Measurements from ENCODE around the gene USP35. TPM values are rescaled to one million over a fixed set of nuclear protein-coding genes. Genes with fewer than 3 reads are reported as not detected.

USP35 gene
- total RNA-seq, 1 experiment from 2014 or later, result 6.0 TPM

GRCh38 chr11:78197816-78198215, 9.1 kb downstream of the USP35 start:
- Histone ChIP-seq H4K20me1 (ENCODE audit: insufficient read depth) (no peaks in the 10 kb centered on the region), H3K36me3 (ENCODE audit: control insufficient read depth in 1 of 2, insufficient read depth in 2 of 2, low read length in 2 of 2) (no peaks in the 10 kb centered on the region), H3K9me2 (ENCODE audit: insufficient read depth) (no peaks in the 10 kb centered on the region), H2AFZ (ENCODE audit: low read depth, low read length, poor library complexity, severe bottlenecking) (no peak overlapping the region), H3K4me3 (replicated peaks in 1 of 2; ENCODE audit: low read depth in 1 of 2, low read length in 2 of 2) (no peak overlapping the region), H3K4me2 (ENCODE audit: low read length) (no peak overlapping the region), H3K4me1 (ENCODE audit: control insufficient read depth in 1 of 2, insufficient read depth in 2 of 2, low read length in 2 of 2) (peaks cover 0 to 8% of the 10 kb centered on the region in 2 experiments; a peak in 1 of 4 replicates), H3K79me2 (ENCODE audit: insufficient read depth, low read length) (no peaks in the 10 kb centered on the region), H3K9ac (ENCODE audit: low read length) (no peak overlapping the region), H3K27ac (ENCODE audit: low read depth, low read length) (no peak overlapping the region), H3K9me3 (ENCODE audit: control insufficient read depth in 1 of 2, insufficient read depth in 1 of 2, low read depth in 1 of 2, low read length in 2 of 2) (no peaks in the 10 kb centered on the region), H3K27me3 (ENCODE audit: insufficient read depth, low read length) (no peaks in the 10 kb centered on the region)
- no TSS peak for BruUV-seq (replicated peaks)
- intact Hi-C loops (cut with micrococcal nuclease), result no loop called here
- DNase-seq (ENCODE audit: low read depth, low spot score) (no peak), ATAC-seq (peak; percentile 33; the same call in 1 of the 2 replicates)
- ChIA-PET POLR2A (no interaction called here), RAD21 (ENCODE audit: low non-redundant PET in 1 of 2, low total read pairs in 2 of 2, uncharacterized antibody in 2 of 2, unreplicated experiment in 2 of 2) (no interaction called here), CTCF (no interaction called here)
- TF ChIP-seq EZH2phosphoT487 (IDR thresholded peaks at IDR 0.05; ENCODE audit: borderline replicate concordance), result no peak
- no peak for TF ChIP-seq REST (IDR thresholded peaks at IDR 0.05; ENCODE audit: low read depth)
- no peak for TF ChIP-seq ELF1 (IDR thresholded peaks at IDR 0.05; ENCODE audit: borderline replicate concordance, low read depth)
- TF ChIP-seq, protein P1, sequence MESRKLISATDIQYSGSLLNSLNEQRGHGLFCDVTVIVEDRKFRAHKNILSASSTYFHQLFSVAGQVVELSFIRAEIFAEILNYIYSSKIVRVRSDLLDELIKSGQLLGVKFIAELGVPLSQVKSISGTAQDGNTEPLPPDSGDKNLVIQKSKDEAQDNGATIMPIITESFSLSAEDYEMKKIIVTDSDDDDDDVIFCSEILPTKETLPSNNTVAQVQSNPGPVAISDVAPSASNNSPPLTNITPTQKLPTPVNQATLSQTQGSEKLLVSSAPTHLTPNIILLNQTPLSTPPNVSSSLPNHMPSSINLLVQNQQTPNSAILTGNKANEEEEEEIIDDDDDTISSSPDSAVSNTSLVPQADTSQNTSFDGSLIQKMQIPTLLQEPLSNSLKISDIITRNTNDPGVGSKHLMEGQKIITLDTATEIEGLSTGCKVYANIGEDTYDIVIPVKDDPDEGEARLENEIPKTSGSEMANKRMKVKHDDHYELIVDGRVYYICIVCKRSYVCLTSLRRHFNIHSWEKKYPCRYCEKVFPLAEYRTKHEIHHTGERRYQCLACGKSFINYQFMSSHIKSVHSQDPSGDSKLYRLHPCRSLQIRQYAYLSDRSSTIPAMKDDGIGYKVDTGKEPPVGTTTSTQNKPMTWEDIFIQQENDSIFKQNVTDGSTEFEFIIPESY (IDR thresholded peaks at IDR 0.05; ENCODE audit: extremely low read depth, insufficient replicate concordance, low read length), result no peak
- TF ChIP-seq ZFX (IDR thresholded peaks at IDR 0.05), result no peak
- TF ChIP-seq POLR2AphosphoS5 (IDR thresholded peaks at IDR 0.05; ENCODE audit: low read depth, low read length), result no peak
- TF ChIP-seq FOSL1 (IDR thresholded peaks at IDR 0.05; ENCODE audit: low read depth), result no peak
- TF ChIP-seq TCF7L2 (IDR thresholded peaks at IDR 0.05; ENCODE audit: borderline replicate concordance, extremely low read depth, insufficient read depth, insufficient read length), result no peak
- TF ChIP-seq CEBPB (IDR thresholded peaks at IDR 0.05; ENCODE audit: low read depth), result no peak
